ENCODE data around the gene ZBTB47. TPM values are rescaled to one million over a fixed set of nuclear protein-coding genes. Genes with fewer than 3 reads are reported as not detected.

Gene ZBTB47
- polyA plus RNA-seq, 1 donor from 2014 or later, result 4.8 TPM

DNA sequence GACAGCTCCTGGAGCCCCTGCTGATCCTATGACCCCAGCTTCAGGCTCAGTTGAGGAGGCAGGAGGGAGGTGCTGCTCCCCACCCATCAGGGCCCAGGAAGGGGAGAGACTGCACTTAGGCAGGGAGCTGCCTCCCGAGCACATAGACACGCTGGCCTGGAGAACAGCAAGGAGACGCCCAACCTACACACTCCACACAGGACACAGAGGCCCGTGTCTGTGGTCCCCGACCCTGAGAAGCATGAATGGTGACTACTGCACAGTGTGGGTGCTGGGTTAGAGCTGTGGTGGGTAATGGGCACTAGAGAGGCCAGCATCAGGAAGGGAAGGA, 50.2 kb downstream of the ZBTB47 start:
- Histone ChIP-seq H3K4me3 (ENCODE audit: low read length) (no peak overlapping the region), H3K36me3 (ENCODE audit: insufficient read depth, low read length) (no peaks in the 10 kb centered on the region), H3K4me2 (ENCODE audit: low read length) (no peak overlapping the region), H4K20me1 (ENCODE audit: insufficient read depth) (no peaks in the 10 kb centered on the region), H3K79me2 (replicated peaks; ENCODE audit: insufficient read depth, low read length) (no peaks in the 10 kb centered on the region), H3K9me2 (ENCODE audit: insufficient read depth, low read length) (no peaks in the 10 kb centered on the region), H3F3A (ENCODE audit: insufficient read depth, low read length, poor library complexity, severe bottlenecking) (no peaks in the 10 kb centered on the region), H3K27ac (ENCODE audit: low read length) (no peak overlapping the region), H2AFZ (ENCODE audit: low read depth, low read length) (no peak overlapping the region), H3K9me3 (ENCODE audit: low read length) (no peaks in the 10 kb centered on the region), H3K27me3 (ENCODE audit: insufficient read depth, low read depth, low read length) (no peaks in the 10 kb centered on the region), H3K9ac (ENCODE audit: low read length) (no peak overlapping the region)
- TF ChIP-seq SMC3 (conservative IDR thresholded peaks at IDR 0.05; ENCODE audit: poor library complexity), result no peak
- TF ChIP-seq EZH2 (IDR thresholded peaks at IDR 0.05; ENCODE audit: borderline replicate concordance, insufficient read depth, low read length, poor library complexity, severe bottlenecking), result no peak
- TF ChIP-seq, protein P1, sequence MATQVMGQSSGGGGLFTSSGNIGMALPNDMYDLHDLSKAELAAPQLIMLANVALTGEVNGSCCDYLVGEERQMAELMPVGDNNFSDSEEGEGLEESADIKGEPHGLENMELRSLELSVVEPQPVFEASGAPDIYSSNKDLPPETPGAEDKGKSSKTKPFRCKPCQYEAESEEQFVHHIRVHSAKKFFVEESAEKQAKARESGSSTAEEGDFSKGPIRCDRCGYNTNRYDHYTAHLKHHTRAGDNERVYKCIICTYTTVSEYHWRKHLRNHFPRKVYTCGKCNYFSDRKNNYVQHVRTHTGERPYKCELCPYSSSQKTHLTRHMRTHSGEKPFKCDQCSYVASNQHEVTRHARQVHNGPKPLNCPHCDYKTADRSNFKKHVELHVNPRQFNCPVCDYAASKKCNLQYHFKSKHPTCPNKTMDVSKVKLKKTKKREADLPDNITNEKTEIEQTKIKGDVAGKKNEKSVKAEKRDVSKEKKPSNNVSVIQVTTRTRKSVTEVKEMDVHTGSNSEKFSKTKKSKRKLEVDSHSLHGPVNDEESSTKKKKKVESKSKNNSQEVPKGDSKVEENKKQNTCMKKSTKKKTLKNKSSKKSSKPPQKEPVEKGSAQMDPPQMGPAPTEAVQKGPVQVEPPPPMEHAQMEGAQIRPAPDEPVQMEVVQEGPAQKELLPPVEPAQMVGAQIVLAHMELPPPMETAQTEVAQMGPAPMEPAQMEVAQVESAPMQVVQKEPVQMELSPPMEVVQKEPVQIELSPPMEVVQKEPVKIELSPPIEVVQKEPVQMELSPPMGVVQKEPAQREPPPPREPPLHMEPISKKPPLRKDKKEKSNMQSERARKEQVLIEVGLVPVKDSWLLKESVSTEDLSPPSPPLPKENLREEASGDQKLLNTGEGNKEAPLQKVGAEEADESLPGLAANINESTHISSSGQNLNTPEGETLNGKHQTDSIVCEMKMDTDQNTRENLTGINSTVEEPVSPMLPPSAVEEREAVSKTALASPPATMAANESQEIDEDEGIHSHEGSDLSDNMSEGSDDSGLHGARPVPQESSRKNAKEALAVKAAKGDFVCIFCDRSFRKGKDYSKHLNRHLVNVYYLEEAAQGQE (IDR thresholded peaks at IDR 0.05; ENCODE audit: borderline replicate concordance), result no peak
- TF ChIP-seq MXI1 (conservative IDR thresholded peaks at IDR 0.05; ENCODE audit: poor library complexity, severe bottlenecking), result no peak
- no peak for TF ChIP-seq EP300 (conservative IDR thresholded peaks at IDR 0.05; ENCODE audit: poor library complexity, severe bottlenecking)
- TF ChIP-seq TAF1 (IDR thresholded peaks at IDR 0.05; ENCODE audit: low read depth), result no peak
- TF ChIP-seq POLR2AphosphoS5 (IDR thresholded peaks at IDR 0.05), result no peak
- TF ChIP-seq, protein P2, sequence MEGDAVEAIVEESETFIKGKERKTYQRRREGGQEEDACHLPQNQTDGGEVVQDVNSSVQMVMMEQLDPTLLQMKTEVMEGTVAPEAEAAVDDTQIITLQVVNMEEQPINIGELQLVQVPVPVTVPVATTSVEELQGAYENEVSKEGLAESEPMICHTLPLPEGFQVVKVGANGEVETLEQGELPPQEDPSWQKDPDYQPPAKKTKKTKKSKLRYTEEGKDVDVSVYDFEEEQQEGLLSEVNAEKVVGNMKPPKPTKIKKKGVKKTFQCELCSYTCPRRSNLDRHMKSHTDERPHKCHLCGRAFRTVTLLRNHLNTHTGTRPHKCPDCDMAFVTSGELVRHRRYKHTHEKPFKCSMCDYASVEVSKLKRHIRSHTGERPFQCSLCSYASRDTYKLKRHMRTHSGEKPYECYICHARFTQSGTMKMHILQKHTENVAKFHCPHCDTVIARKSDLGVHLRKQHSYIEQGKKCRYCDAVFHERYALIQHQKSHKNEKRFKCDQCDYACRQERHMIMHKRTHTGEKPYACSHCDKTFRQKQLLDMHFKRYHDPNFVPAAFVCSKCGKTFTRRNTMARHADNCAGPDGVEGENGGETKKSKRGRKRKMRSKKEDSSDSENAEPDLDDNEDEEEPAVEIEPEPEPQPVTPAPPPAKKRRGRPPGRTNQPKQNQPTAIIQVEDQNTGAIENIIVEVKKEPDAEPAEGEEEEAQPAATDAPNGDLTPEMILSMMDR (IDR thresholded peaks at IDR 0.05; ENCODE audit: poor library complexity, severe bottlenecking), result no peak
- TF ChIP-seq RAD21 (conservative IDR thresholded peaks at IDR 0.05), result no peak

DNA sequence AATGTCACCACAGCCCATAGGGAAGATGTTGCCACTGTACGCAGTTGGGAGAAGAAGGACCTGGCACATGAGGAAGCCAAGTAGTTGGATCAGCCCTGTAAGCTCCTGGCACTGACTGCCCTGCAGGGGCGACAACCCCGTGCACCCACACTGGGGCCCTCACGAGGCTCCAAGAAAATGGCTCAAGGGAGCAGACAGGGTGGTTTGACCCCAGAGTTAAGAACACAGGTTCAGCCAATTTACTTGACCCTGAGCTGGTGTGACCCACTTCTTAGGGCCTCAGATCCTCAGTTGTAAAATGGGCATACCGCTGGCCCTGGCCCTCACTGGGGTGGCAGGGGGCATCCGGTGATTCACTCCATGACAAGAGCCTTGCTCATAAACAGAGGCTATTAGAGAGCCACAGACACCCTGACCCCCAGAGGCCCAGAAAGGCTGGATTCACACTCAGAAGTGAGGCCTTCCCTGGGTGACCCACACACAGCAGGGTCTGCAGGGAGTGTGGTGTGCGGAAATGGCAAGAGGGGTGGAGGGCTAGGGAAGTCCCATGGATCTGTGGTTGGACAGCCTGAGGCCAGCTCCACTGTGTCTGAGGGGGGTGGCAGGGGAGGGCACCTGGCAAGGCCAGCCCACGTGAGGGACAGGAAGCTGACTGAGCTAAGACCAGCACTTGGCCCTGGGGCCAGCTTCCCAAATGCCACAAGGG, 50.8 kb downstream of the ZBTB47 start:
- no peak overlapping the region for H3K4me3 ChIP-seq (ENCODE audit: low read length)
- H3K9me3 ChIP-seq (ENCODE audit: low read length), result no peaks in the 10 kb centered on the region
- no peak overlapping the region for H3K4me2 ChIP-seq (ENCODE audit: low read length)
- H3K27ac ChIP-seq (ENCODE audit: low read length), result no peak overlapping the region
- H3K27me3 ChIP-seq (ENCODE audit: insufficient read depth, low read depth, low read length), result no peaks in the 10 kb centered on the region
- H4K20me1 ChIP-seq (ENCODE audit: insufficient read depth), result no peaks in the 10 kb centered on the region
- H3K9me2 ChIP-seq (ENCODE audit: insufficient read depth, low read length), result no peaks in the 10 kb centered on the region
- H3F3A ChIP-seq (ENCODE audit: insufficient read depth, low read length, poor library complexity, severe bottlenecking), result no peaks in the 10 kb centered on the region
- no peaks in the 10 kb centered on the region for H3K79me2 ChIP-seq (replicated peaks; ENCODE audit: insufficient read depth, low read length)
- no peaks in the 10 kb centered on the region for H3K36me3 ChIP-seq (ENCODE audit: insufficient read depth, low read length)
- H2AFZ ChIP-seq (ENCODE audit: low read depth, low read length), result no peak overlapping the region
- TF ChIP-seq POLR2AphosphoS5 (IDR thresholded peaks at IDR 0.05) (no peak), RAD21 (conservative IDR thresholded peaks at IDR 0.05) (no peak), EZH2 (IDR thresholded peaks at IDR 0.05; ENCODE audit: borderline replicate concordance, insufficient read depth, low read length, poor library complexity, severe bottlenecking) (no peak), SMC3 (conservative IDR thresholded peaks at IDR 0.05; ENCODE audit: poor library complexity) (no peak), MXI1 (conservative IDR thresholded peaks at IDR 0.05; ENCODE audit: poor library complexity, severe bottlenecking) (no peak), TAF1 (IDR thresholded peaks at IDR 0.05; ENCODE audit: low read depth) (no peak)
- TF ChIP-seq, protein P2 (IDR thresholded peaks at IDR 0.05; ENCODE audit: poor library complexity, severe bottlenecking), result no peak
- TF ChIP-seq, protein P1 (IDR thresholded peaks at IDR 0.05; ENCODE audit: borderline replicate concordance), result no peak
- no peak overlapping the region for H3K9ac ChIP-seq (ENCODE audit: low read length)
